Brain microvascular endothelial cell (primary cell): Measurements from ENCODE around the gene TRIL.

ENCODE experiments used
- DNase-seq: peaks from one replicate; pipeline ENCODE4 v3.0.0-alpha.2; 2020
- H3K27ac ChIP-seq: fragments of 250-450 bp; sonication (Bioruptor Pico); 2 replicates; pipeline ENCODE4 v1.5.1; 2020; ENCODE audit warnings: mild to moderate bottlenecking, moderate library complexity
- H3K27me3 ChIP-seq: fragments of 250-450 bp; sonication (Bioruptor Pico); replicated peaks from 2 replicates; pipeline ENCODE4 v1.5.1; 2020; ENCODE audit warnings: mild to moderate bottlenecking
- H3K36me3 ChIP-seq: fragments of 250-450 bp; sonication (Bioruptor Pico); replicated peaks from 2 replicates; pipeline ENCODE4 v1.5.1; 2020; ENCODE audit warnings: mild to moderate bottlenecking
- H3K4me3 ChIP-seq: 2 replicates; pipeline ENCODE4 v1.5.1; 2011; ENCODE audit warnings: low read depth, mild to moderate bottlenecking, control low read depth, low read length, moderate library complexity
- CTCF ChIP-seq: IDR thresholded peaks from 2 replicates; pipeline ENCODE4 v1.5.1; 2011; ENCODE audit warnings: low read depth, mild to moderate bottlenecking, moderate library complexity, low read length, control low read depth, inconsistent platforms; ENCODE audit errors: missing control alignments
- in situ Hi-C: cut with HindIII; loops from 2 replicates; pipeline ENCODE4 v1.10.0; 2017; ENCODE audit warnings: low sequenced_read_pairs, low pct_ligation_motif_present

Gene TRIL

GRCh38 chr7:28937619-28938018, 20.5 kb downstream of the TRIL start:
- DNase-seq = no peak
- TF ChIP-seq CTCF = no peak
- Histone ChIP-seq H3K27ac (no peak overlapping the region), H3K27me3 (peaks cover 3% of the 10 kb centered on the region), H3K36me3 (no peaks in the 10 kb centered on the region), H3K4me3 (no peak overlapping the region)
- in situ Hi-C loops = loop anchor here (25.0 kb wide), 1 partner anchor 175 kb away; no protein-coding TSS in a partner anchor

GRCh38 chr7:28937103-28937502, 21.0 kb downstream of the TRIL start:
- Histone ChIP-seq H3K4me3 (no peak overlapping the region), H3K27me3 (peaks cover 3% of the 10 kb centered on the region), H3K36me3 (no peaks in the 10 kb centered on the region), H3K27ac (no peak overlapping the region)
- no peak for TF ChIP-seq CTCF
- in situ Hi-C loops = loop anchor here (25.0 kb wide), 1 partner anchor 175 kb away; no protein-coding TSS in a partner anchor
- DNase-seq = no peak

GRCh38 chr7:28933846-28934320, 24.2 kb downstream of the TRIL start:
- no peak overlapping the region for H3K4me3 ChIP-seq
- H3K27me3 ChIP-seq = peaks cover 3% of the 10 kb centered on the region
- no peaks in the 10 kb centered on the region for H3K36me3 ChIP-seq
- H3K27ac ChIP-seq = no peak overlapping the region
- in situ Hi-C loops = loop anchor here (25.0 kb wide), 1 partner anchor 178 kb away; no protein-coding TSS in a partner anchor
- DNase-seq = no peak
- TF ChIP-seq CTCF = no peak

GRCh38 chr7:28931565-28931964, 26.6 kb downstream of the TRIL start:
- in situ Hi-C loops = loop anchor here (25.0 kb wide), 1 partner anchor 181 kb away; no protein-coding TSS in a partner anchor
- H3K27me3 ChIP-seq = peaks cover 3% of the 10 kb centered on the region
- no peak for TF ChIP-seq CTCF

GRCh38 chr7:28926871-28927597, 31.1 kb downstream of the TRIL start:
- in situ Hi-C loops = loop anchor here (25.0 kb wide), 1 partner anchor 185 kb away; no protein-coding TSS in a partner anchor
- H3K36me3 ChIP-seq = no peaks in the 10 kb centered on the region
- peak; percentile 86 for DNase-seq
- peak overlapping the region; percentile 61 for H3K4me3 ChIP-seq
- no peaks in the 10 kb centered on the region for H3K27me3 ChIP-seq
- H3K27ac ChIP-seq = no peak overlapping the region
- peak; percentile 83 for TF ChIP-seq CTCF

More at GRCh38 chr7:28931565-28931964, 26.6 kb downstream of the TRIL start:
- Histone ChIP-seq H3K36me3 (no peaks in the 10 kb centered on the region), H3K27ac (no peak overlapping the region), H3K4me3 (no peak overlapping the region)
- DNase-seq = no peak
